Measurements from ENCODE around the gene MAP4K1.

DNA sequence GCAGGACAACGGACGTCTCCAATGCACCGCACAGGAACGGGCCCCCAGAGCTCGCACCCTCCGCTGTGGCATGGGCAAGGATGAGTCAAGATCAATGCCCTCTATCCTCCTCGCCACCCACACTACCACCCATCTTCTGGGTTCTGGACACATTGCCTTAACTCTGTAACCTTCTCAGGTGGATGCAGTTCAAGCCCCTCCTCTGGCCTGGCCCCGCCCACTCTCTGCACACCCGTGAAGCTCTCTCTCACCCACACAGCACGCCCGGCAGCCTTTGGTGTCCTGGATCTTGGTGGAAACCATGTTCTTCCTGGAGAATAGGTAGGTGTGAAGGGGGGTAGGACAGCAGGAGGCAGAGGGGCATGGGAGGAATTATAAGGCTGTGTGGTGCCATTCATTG is 20.7 kb downstream of the MAP4K1 start:
- TF ChIP-seq, protein P1, sequence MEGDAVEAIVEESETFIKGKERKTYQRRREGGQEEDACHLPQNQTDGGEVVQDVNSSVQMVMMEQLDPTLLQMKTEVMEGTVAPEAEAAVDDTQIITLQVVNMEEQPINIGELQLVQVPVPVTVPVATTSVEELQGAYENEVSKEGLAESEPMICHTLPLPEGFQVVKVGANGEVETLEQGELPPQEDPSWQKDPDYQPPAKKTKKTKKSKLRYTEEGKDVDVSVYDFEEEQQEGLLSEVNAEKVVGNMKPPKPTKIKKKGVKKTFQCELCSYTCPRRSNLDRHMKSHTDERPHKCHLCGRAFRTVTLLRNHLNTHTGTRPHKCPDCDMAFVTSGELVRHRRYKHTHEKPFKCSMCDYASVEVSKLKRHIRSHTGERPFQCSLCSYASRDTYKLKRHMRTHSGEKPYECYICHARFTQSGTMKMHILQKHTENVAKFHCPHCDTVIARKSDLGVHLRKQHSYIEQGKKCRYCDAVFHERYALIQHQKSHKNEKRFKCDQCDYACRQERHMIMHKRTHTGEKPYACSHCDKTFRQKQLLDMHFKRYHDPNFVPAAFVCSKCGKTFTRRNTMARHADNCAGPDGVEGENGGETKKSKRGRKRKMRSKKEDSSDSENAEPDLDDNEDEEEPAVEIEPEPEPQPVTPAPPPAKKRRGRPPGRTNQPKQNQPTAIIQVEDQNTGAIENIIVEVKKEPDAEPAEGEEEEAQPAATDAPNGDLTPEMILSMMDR (IDR thresholded peaks at IDR 0.05; ENCODE audit: low read length) = no peak
- TF ChIP-seq EZH2phosphoT487 (IDR thresholded peaks at IDR 0.05; ENCODE audit: low read length) (no peak), EZH2 (optimal IDR thresholded peaks at IDR 0.05; ENCODE audit: low read depth, low read length) (no peak)

Measured in MM.1S (cell line).